Ascending aorta (tissue), 2 donors: ENCODE data around the gene UVSSA. TPM values are rescaled to one million over a fixed set of nuclear protein-coding genes. Genes with fewer than 3 reads are reported as not detected.

Experiments
- DNase-seq, 2 donors: peaks; one replicate each; pipeline ENCODE4 v3.0.0-alpha.2; 2019; ENCODE audit warnings: low spot score in 2 of 2
- H3K27ac ChIP-seq, 2 donors: fragments of 200-600 bp; sonication (generic); one replicate each; pipeline ENCODE4 v1.5.1; 2016 to 2017; ENCODE audit warnings: mild to moderate bottlenecking in 1 of 2
- H3K27me3 ChIP-seq: fragments of 200-600 bp; sonication (generic); one replicate; pipeline ENCODE4 v1.5.1; 2017
- H3K36me3 ChIP-seq, 2 donors: fragments of 200-600 bp; sonication (generic); one replicate each; pipeline ENCODE4 v1.5.1; 2016
- H3K4me1 ChIP-seq, 2 donors: fragments of 200-600 bp; sonication (generic); one replicate each; pipeline ENCODE4 v1.5.1; 2016 to 2017; ENCODE audit warnings: mild to moderate bottlenecking in 1 of 2
- H3K4me3 ChIP-seq, 2 donors: fragments of 200-600 bp; sonication (generic); one replicate each; pipeline ENCODE4 v1.5.1; 2016 to 2017; ENCODE audit warnings: mild to moderate bottlenecking in 1 of 2
- H3K9me3 ChIP-seq, 2 donors: fragments of 200-600 bp; sonication (generic); one replicate each; pipeline ENCODE4 v1.5.1; 2016
- intact Hi-C: fragments of 100-400 bp; cut with DNase I; formaldehyde crosslinking; loops from one replicate; pipeline ENCODE4 v1.15.1; 2023
- total RNA-seq: library from RNA; depleted of rRNA; stranded (reverse); fragments of >200 nt; gene quantifications from one replicate; pipeline ENCODE4 v1.1.0, GENCODE V29; 2016
- TF ChIP-seq, protein P1 (sequence below), 3 experiments: fragments of 200-600 bp in 2 of 3; fragments of 450-650 bp in 1 of 3; sonication (generic) in 2 of 3; IDR thresholded peaks; one replicate each; pipeline ENCODE4 v1.5.1; 2016 to 2019; ENCODE audit warnings: antibody characterized with exemption in 3 of 3, mild to moderate bottlenecking in 1 of 3, moderate library complexity in 1 of 3

UVSSA gene
- total RNA-seq, 1 donor from 2014 or later, result 56.9 TPM

DNA sequence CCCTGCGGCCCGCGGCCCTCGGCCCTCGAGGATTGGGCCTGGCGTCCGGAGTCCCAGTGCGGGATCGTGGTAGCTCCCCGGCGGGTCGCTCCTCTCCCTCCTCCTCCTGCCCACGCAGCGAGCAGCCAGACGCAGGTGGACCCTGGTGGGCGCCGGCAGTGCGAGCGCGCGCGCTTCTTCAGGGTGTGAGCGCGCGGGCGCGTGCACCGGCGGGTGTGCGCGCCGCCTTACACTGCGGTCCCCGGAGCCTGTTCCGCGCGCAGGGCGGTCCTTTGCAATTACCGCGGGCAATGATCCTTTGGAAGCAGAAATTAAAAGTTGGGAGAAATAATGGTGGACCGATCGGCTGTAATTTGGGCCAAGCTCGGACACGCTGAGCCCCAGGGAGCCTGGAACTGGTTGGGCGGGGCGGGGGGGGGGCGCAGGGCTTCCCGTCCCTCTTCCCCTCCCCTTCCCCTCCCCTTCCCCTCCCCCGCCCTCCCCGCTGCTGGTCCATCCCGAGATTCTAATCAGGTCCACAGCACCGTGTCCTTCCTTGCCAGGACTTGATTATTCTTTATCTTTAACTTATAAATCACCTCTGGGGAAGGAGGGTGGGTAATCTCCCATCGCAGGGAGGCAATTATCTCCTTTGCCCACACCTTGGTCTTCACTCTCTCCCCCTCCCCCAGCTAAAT lies 60.8 kb downstream of the UVSSA start:
- Histone ChIP-seq H3K9me3 (no peaks in the 10 kb centered on the region), H3K4me3 (no peak overlapping the region), H3K4me1 (peaks cover 0 to 2% of the 10 kb centered on the region in 2 donors), H3K27ac (no peak overlapping the region), H3K36me3 (no peaks in the 10 kb centered on the region), H3K27me3 (peaks cover 48% of the 10 kb centered on the region)
- TF ChIP-seq, protein P1, sequence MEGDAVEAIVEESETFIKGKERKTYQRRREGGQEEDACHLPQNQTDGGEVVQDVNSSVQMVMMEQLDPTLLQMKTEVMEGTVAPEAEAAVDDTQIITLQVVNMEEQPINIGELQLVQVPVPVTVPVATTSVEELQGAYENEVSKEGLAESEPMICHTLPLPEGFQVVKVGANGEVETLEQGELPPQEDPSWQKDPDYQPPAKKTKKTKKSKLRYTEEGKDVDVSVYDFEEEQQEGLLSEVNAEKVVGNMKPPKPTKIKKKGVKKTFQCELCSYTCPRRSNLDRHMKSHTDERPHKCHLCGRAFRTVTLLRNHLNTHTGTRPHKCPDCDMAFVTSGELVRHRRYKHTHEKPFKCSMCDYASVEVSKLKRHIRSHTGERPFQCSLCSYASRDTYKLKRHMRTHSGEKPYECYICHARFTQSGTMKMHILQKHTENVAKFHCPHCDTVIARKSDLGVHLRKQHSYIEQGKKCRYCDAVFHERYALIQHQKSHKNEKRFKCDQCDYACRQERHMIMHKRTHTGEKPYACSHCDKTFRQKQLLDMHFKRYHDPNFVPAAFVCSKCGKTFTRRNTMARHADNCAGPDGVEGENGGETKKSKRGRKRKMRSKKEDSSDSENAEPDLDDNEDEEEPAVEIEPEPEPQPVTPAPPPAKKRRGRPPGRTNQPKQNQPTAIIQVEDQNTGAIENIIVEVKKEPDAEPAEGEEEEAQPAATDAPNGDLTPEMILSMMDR (IDR thresholded peaks at IDR 0.05), result no peak
- intact Hi-C loops, result no loop called here
- DNase-seq, result no peak

DNA sequence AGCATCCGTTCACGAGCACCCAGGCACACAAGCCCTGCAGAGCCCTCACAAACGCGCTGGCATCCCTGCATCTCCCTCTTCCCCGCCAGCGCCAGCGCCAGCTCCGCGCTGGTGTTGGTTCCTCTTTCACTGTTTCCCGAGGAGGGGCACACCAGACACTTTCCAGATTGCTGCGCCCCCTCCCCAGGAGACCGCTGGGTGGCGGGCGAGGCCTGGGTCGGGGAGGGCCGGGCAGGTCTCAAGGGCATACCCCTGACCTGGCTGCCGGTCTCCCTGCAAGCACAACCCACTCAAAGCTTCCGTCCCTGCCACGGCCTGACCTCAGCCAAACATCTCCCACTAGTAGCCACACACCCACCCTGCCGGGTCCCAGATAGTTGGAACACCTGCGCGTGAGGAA lies 61.4 kb downstream of the UVSSA start:
- TF ChIP-seq, protein P1 (IDR thresholded peaks at IDR 0.05), result no peak
- no peaks in the 10 kb centered on the region for H3K9me3 ChIP-seq
- H3K4me3 ChIP-seq, result no peak overlapping the region
- DNase-seq, result no peak
- H3K27ac ChIP-seq, result no peak overlapping the region
- H3K36me3 ChIP-seq, result no peaks in the 10 kb centered on the region
- H3K27me3 ChIP-seq, result peaks cover 47% of the 10 kb centered on the region
- peaks cover 0 to 2% of the 10 kb centered on the region in 2 donors for H3K4me1 ChIP-seq
- intact Hi-C loops, result no loop called here

DNA sequence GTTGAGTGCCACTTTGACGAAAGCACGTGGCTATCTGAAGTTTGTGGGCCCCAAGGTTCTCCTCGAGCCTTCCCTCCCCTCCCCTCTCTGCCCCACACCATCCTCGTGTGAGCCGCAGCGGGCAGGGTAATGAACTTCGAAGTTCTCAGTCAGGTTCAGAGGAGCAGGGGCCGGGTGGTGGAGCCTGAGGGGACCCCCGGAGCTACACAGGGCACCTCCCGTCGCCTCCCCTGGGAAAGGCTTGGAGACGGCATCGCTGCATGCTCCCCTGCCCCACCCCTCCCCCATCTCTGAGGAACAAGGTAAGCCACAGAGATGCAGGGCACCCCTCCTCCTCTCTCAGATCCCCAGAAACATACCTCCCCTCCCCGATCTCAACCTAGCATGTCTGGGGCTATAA lies 62.1 kb downstream of the UVSSA start:
- Histone ChIP-seq H3K9me3 (no peaks in the 10 kb centered on the region), H3K4me1 (no peaks in the 10 kb centered on the region), H3K36me3 (no peaks in the 10 kb centered on the region), H3K27ac (no peak overlapping the region), H3K4me3 (no peak overlapping the region), H3K27me3 (peaks cover 42% of the 10 kb centered on the region)
- no peak for DNase-seq
- intact Hi-C loops, result no loop called here
- TF ChIP-seq, protein P1 (IDR thresholded peaks at IDR 0.05), result no peak

DNA sequence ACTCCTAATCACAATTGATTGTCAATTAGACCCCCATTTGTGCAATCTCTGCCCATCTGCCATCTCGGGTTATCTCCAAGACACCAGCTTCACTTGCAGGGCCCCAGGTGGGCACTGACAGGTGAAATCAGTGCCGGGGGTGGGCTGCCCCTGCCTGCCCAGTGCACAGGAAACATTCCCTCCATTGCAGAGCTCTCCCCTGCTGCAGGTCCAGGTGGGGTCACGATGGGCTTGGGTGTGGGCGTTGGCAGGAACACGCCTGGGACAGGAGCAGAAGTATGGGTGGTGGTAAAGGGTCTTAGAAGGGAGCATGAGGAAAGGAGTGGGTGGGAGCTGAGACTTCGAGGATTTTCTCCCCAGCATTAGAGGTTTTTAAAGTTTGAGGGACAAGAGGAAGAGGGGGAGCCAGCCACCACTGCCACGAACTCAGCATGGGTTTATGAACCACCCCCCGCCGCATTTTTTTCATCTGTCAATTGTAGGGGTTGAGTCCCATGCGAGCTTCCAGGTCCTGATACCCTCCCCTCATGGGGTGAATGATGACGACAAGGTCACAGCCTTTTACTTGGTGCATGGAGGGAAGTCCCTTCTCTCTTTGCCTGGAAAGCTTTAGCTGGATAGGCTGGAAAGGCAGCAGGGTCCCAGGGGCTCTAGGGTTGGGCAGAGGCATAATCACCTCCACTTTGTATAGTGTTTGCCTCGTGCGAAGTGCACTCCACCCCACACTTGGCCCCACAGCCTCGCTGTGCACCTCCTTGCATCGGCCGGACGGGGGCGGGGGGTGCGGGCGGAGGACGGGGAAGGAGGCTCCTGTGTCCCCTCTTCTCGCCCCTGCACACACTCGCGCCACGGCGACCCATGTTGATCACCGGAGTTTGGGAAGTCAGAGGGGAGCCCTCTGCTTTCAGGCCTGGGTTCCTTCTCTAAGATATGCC lies 62.8 kb downstream of the UVSSA start:
- DNase-seq, result no peak
- Histone ChIP-seq H3K4me1 (no peaks in the 10 kb centered on the region), H3K27ac (no peak overlapping the region), H3K9me3 (no peaks in the 10 kb centered on the region), H3K4me3 (no peak overlapping the region), H3K36me3 (no peaks in the 10 kb centered on the region), H3K27me3 (peaks cover 36% of the 10 kb centered on the region)
- intact Hi-C loops, result no loop called here
- TF ChIP-seq, protein P1 (IDR thresholded peaks at IDR 0.05), result no peak

DNA sequence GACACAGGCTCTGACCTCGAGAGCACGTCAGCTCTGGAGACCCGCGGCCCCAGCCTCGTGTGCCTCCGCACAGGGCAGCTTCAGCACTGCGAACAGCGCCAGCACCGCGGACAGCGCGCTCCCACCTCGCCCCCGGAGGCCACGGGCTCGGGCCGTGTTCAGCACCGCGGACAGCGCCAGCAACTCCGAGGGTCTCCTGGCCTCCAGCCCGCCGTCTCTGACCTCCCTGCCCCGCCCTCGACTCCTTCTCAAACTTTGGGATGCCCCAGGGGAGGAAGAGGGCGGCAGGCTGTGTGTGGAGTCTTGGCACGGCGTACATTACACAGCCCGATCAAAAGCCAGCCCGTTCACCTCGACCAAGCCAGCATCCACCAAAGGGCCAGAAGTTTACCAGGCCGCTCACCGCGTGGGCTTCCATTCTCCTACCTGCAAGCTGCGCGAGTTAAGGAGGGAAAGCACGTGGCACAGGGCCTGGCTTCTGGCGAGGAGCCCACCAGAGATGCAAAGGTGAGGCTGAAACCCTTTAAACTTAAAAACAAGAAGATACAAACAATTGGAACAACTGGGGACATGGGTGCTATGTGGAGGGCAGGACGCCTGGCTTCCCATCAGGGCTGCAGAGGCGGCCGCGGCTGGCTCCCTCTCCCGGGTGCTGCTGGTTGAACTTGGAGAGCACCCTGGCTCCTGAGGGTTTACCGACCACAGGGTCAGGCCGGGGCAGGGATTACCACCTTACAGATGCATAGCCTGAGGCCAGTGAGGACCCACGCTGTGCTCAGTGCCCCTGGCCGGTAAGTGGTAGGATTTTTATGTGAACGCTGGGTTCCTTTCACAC lies 63.7 kb downstream of the UVSSA start:
- Histone ChIP-seq H3K9me3 (no peaks in the 10 kb centered on the region), H3K27me3 (peaks cover 29% of the 10 kb centered on the region), H3K36me3 (no peaks in the 10 kb centered on the region), H3K4me1 (no peaks in the 10 kb centered on the region), H3K27ac (no peak overlapping the region), H3K4me3 (no peak overlapping the region)
- no peak for DNase-seq
- TF ChIP-seq, protein P1 (IDR thresholded peaks at IDR 0.05), result no peak
- intact Hi-C loops, result no loop called here
